ENCODE results near the gene FKBP15.

GRCh38 chr9:113254991-113255390 lies 33.9 kb upstream of the FKBP15 start:
- TF ChIP-seq POLR2A (IDR thresholded peaks at IDR 0.05; ENCODE audit: low read length) (no peak), GATA1 (IDR thresholded peaks at IDR 0.05; ENCODE audit: low read depth, low read length) (no peak)

Data from erythroblast (primary cell).